ENCODE data around the gene FAM228B. TPM values are rescaled to one million over a fixed set of nuclear protein-coding genes. Genes with fewer than 3 reads are reported as not detected.

Gene FAM228B
- total and polyA plus RNA-seq, 9 of the 15 experiments (the other 6 are each of a cell fraction or from before 2014, with no cell fraction given): 1.1 to 3.7 (median 2.6) TPM

- TF ChIP-seq UBTF (IDR thresholded peaks at IDR 0.05; ENCODE audit: borderline replicate concordance in 1 of 2, low read depth in 2 of 2, low read length in 2 of 2): peak in 1 of 2 experiments; percentile 88; a peak in 2 of 4 replicates
- TF ChIP-seq, protein P1, sequence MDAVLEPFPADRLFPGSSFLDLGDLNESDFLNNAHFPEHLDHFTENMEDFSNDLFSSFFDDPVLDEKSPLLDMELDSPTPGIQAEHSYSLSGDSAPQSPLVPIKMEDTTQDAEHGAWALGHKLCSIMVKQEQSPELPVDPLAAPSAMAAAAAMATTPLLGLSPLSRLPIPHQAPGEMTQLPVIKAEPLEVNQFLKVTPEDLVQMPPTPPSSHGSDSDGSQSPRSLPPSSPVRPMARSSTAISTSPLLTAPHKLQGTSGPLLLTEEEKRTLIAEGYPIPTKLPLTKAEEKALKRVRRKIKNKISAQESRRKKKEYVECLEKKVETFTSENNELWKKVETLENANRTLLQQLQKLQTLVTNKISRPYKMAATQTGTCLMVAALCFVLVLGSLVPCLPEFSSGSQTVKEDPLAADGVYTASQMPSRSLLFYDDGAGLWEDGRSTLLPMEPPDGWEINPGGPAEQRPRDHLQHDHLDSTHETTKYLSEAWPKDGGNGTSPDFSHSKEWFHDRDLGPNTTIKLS (IDR thresholded peaks at IDR 0.05; ENCODE audit: borderline replicate concordance, low read depth): peak; percentile 65; the same call in 1 of the 2 replicates
- no peak; the same call in 1 of the 2 replicates for TF ChIP-seq TRIM28 (IDR thresholded peaks at IDR 0.05)
- TF ChIP-seq, protein P2, sequence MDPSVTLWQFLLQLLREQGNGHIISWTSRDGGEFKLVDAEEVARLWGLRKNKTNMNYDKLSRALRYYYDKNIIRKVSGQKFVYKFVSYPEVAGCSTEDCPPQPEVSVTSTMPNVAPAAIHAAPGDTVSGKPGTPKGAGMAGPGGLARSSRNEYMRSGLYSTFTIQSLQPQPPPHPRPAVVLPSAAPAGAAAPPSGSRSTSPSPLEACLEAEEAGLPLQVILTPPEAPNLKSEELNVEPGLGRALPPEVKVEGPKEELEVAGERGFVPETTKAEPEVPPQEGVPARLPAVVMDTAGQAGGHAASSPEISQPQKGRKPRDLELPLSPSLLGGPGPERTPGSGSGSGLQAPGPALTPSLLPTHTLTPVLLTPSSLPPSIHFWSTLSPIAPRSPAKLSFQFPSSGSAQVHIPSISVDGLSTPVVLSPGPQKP (CRISPR knock-in tag; IDR thresholded peaks at IDR 0.05): no peak
- TF ChIP-seq FOXK1 (CRISPR knock-in tag; IDR thresholded peaks at IDR 0.05; ENCODE audit: borderline replicate concordance): no peak
- peak; percentile 73; the same call in 1 of the 2 replicates for TF ChIP-seq DIDO1 (tag; IDR thresholded peaks at IDR 0.05; ENCODE audit: low read depth)
- no peak; the same call in 1 of the 2 replicates for TF ChIP-seq GMEB1 (CRISPR knock-in tag; IDR thresholded peaks at IDR 0.05)
- peak; percentile 77 for TF ChIP-seq SUPT5H (IDR thresholded peaks at IDR 0.05)
- 0 out of 2 replicates have a peak, but pooled peaks have one; percentile 42 for TF ChIP-seq ZNF830 (CRISPR knock-in tag; IDR thresholded peaks at IDR 0.05)
- no peak for TF ChIP-seq BRF1 (IDR thresholded peaks at IDR 0.05; ENCODE audit: borderline replicate concordance, extremely low read depth, insufficient read length)
- TF ChIP-seq SRSF3 (IDR thresholded peaks at IDR 0.05; ENCODE audit: insufficient read depth, low read length): no peak
- no peak for TF ChIP-seq KLF16 (IDR thresholded peaks at IDR 0.05)
- TF ChIP-seq NEUROD1 (IDR thresholded peaks at IDR 0.05; ENCODE audit: borderline replicate concordance, low read depth, low read length, partially characterized antibody): no peak
- no peak for TF ChIP-seq CHD1 (IDR thresholded peaks at IDR 0.05; ENCODE audit: low read length)
- TF ChIP-seq HNRNPUL1 (IDR thresholded peaks at IDR 0.05; ENCODE audit: low read length): no peak
- peak; percentile 80 to 83 for TF ChIP-seq RAD21 (CRISPR knock-in tag; conservative IDR thresholded peaks at IDR 0.05 in 1 of 2, IDR thresholded peaks at IDR 0.05 in 1 of 2)
- TF ChIP-seq, protein P3, sequence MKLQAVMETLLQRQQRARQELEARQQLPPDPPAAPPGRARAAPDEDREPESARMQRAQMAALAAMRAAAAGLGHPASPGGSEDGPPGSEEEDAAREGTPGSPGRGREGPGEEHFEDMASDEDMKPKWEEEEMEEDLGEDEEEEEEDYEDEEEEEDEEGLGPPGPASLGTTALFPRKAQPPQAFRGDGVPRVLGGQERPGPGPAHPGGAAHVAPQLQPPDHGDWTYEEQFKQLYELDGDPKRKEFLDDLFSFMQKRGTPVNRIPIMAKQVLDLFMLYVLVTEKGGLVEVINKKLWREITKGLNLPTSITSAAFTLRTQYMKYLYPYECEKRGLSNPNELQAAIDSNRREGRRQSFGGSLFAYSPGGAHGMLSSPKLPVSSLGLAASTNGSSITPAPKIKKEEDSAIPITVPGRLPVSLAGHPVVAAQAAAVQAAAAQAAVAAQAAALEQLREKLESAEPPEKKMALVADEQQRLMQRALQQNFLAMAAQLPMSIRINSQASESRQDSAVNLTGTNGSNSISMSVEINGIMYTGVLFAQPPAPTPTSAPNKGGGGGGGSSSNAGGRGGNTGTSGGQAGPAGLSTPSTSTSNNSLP (IDR thresholded peaks at IDR 0.05; ENCODE audit: borderline replicate concordance, low read depth, low read length): no peak
- no peak for TF ChIP-seq SRSF7 (optimal IDR thresholded peaks at IDR 0.05; ENCODE audit: low read depth, low read length)
Observed at GRCh38 chr2:24084386-24085199, 38.7 kb upstream of the FAM228B start, which contains the start of gene TP53I3 (continued).
